Activated T-cell treated with anti-CD3 and anti-CD28 coated beads for 1 hour (primary cell): ENCODE data around the gene FUNDC2.
"Not testable (repeated sequence)": the region's sequence is repeated elsewhere in the genome, so short reads cannot be mapped to it uniquely, and the experiment has no call there.

Experiments used
- DNase-seq: peaks from one replicate; pipeline ENCODE4 v3.0.0-alpha.2; 2020; ENCODE audit warnings: low read depth

The FUNDC2 gene, protein sequence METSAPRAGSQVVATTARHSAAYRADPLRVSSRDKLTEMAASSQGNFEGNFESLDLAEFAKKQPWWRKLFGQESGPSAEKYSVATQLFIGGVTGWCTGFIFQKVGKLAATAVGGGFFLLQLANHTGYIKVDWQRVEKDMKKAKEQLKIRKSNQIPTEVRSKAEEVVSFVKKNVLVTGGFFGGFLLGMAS

DNA sequence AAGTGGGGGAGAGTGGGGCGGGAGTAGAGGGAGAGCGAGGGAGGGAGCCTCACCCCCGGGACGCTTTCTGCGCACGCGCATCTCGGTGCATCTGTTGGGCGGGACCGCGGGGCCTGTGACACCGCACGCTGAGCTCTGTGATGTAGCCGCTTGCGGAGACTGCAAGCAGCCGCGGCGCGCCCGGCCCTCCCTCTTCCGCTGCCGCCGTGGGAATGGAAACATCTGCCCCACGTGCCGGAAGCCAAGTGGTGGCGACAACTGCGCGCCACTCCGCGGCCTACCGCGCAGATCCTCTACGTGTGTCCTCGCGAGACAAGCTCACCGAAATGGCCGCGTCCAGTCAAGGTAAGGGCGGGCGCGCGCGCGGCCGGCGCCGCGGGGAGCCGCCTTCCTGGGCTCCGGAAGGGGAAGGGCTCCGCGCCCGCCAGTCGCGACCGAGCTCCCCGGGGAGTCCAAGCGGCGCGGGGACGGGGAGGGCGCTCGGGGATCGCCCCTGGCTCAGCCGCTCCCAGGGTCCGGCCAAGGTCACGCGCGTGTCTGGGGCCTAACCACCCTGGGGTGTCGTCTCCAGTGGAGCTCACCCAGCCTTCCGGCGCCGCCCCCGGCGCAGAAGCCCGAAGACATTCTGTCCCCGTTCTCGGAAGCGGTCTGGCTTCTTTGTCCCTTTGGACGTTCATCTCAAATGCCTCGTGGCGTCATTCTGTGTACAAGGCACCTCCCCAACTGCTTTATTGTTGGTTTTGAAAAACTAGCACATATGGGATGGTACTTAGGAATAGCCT, at the start of gene FUNDC2:
Gene FUNDC2 (plus strand): TSS at position 118 of the 782 bp plus-strand sequence. CDS start 95 bp downstream, at position 213.
- peak; percentile 87 for DNase-seq

DNA sequence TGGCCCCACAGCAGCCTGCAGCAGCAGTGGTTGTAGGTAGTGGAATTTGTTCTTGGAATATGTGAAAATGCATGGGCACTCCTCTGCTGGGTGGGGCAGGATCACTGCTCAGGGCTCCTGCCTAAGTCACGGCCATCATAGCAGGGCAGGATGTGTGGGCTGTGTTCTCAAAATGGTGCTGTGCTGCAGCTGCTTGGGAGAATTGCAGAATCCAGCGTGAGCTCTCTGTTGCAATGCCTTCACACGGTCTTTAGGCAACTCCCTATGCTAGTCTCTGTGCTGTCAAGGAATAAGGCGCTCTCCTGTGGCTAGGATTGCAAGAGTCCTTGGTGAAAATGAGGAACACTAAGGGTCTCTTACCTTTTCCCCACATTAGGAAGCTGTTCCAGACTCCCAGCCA, 47.0 kb upstream of the FUNDC2 start:
- DNase-seq: no peak

DNA sequence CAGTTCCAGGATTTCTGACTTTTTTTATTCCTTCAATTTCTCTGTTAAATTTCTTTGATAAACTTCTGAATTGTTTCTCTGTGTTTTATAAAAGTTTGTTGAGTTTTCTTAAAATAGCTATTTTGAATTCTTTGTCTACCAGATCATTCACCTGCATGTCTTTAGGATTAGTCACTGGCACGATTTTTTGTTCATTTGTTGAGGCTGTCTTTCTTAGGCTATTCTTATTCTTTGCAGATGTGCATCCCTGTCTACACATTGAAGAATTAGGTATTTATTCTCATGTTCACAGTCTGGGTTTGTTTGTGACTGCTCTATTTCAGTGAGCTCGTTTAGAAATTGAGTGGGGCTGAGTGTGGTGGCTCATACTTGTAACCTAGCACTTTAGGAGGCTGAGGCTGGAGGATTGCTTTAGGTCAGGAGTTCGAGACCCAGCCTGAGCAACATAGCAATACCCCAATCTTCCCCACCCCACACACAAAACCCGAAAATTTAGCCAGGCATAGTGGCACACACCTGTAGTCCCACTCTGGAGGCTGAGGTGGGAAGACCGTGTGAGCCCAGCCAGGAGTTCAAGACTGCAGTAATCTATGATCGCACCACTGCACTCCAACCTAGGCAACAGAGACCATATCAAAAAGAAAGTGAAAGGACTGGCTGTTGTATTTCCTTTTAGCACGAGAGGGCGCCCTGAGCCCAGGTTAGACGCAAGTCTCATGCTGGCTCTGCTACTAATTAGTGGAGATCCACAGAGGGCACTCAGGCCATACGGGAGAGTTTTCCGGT, 46.1 kb upstream of the FUNDC2 start:
- peak; percentile 60 for DNase-seq

DNA sequence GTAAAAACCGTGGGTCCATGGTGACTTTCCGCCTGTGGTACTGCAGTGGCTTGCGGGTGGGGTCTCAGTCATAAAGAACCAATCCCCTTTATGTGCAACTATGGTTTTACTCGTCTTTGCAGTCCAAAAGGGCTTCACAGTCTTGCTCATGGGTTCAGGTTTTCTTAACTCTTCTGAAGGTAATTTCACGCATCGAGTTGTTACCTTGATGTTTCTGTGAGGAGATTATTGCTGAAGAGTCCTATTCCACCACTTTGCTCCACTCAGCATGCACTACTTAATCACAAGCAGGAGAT, 45.6 kb upstream of the FUNDC2 start:
- no peak for DNase-seq

DNA sequence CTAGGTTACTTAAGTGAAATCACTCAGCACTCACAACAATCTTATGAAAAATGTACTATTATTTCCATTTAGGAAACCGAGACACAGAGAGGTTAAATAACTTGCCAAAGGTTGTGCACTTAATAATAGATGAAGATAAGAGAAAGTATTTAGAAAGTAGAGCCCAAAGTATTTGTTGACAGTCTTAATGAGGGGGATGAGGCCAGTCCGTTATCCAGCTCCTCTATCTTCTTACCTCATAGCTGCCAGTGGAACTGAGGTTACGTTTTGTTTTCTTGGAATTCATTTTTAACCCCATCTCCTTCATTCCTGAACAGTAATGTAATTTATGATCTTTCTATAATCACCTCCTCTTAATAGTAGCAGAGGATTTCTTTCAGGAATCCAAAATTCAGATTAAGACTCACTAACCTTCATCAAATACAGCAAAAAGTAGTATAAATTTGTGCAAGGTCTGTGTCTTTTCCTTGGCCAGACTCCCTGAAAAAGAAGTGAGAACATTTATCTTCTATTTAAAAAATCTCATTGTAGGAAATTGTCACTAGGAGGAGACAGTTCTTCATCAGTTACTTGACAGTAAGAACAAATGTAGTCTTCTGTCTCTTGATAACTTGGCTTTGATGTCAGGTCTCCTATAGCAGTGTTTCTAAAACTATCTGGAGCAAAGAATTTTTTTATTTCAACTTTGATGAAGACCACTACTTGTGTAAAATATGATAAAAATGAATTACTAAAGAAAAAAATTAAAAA, 39.6 kb upstream of the FUNDC2 start:
- no peak for DNase-seq

DNA sequence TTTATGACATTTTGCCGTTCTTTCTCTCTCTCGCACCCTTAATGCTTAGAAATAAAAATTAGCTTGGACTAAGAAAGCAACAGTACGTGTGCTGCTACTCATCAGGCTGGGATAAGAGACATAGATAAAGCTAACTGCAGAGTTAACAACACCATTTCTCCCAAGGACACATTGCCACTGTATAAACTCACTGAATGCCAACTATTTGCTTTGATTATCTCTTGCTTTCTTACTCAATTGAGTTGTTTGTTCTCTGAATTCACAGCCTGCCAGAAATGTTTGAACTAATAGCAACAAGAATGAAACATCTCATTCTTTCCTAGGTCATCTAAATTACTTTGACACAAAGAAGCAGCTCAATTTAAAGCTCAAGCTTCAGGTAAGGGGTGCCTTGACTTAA, 38.7 kb upstream of the FUNDC2 start:
- DNase-seq: no peak

DNA sequence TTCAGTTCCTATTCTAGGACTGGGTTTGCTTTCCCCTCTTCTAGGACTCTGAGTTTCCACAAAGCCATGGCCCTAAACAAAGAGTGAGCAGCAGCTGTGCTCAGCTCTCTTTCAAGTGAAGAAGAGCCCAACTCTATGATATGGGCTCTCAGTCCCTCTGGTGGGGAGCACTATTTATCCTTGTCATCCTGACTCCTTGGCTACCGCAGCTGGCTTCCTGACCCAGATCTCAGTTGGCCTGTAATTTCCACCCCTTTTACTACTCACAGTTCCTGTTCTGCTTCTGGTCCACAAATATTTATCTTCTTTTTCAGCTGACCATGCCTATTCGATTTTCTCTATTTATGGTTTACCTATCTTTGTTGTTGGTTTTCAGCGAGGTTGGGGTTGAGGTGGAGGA, 37.9 kb upstream of the FUNDC2 start:
- DNase-seq: no peak

DNA sequence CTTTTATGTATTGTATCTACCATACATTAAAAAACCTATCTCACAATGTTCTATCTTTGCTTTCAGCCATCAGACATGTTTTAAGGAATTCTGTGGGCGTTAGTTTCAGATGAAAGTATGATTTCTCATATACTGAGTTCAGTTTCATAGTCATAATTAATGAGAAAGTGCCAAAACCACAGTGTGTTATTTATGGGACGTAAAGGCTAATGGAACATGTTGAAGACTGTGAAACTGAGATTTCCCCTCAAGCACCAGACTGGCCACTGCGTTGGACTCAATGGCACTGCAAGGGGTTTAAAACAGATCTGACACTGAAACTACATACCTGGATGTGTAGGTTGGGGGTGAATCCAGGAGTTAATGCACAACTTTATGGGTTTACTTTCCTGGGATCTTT, 36.1 kb upstream of the FUNDC2 start:
- no peak for DNase-seq

DNA sequence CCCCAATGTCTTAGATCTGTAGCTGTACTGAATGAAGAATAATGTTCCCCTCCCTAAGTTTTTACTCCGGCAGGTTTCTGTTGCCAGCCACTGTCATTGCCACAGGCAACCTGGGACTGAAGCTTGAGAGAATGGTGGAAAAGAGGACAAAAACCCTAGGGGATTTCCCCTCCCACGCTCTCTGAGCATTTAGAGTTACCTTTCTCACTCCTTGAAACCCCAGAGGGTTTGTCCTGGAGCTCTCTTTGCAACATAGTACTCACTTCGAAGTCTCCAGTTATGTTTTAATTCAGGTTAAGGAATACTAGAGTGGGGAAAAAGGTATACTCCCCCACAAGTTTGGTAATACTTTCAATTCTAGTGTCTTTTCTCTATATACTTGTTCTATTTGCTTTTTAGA, 35.6 kb upstream of the FUNDC2 start:
- no peak for DNase-seq

DNA sequence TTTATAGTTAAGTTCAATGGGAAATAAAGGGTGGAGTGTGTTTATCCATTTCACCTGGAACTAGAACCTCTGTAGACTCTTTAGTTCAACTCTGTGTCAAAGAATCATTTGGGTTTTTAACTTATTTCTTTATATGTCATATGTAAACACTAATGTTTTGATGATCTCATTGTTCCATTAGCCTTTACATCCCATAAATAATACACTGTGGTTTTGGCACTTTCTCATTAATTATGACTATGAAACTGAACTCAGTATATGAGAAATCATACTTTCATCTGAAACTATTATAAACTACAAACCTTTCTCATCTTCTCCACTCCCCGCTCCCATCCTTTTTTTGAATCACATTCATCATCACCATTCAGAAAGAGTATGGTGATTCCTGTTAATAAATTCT, 35.2 kb upstream of the FUNDC2 start:
- no peak for DNase-seq

DNA sequence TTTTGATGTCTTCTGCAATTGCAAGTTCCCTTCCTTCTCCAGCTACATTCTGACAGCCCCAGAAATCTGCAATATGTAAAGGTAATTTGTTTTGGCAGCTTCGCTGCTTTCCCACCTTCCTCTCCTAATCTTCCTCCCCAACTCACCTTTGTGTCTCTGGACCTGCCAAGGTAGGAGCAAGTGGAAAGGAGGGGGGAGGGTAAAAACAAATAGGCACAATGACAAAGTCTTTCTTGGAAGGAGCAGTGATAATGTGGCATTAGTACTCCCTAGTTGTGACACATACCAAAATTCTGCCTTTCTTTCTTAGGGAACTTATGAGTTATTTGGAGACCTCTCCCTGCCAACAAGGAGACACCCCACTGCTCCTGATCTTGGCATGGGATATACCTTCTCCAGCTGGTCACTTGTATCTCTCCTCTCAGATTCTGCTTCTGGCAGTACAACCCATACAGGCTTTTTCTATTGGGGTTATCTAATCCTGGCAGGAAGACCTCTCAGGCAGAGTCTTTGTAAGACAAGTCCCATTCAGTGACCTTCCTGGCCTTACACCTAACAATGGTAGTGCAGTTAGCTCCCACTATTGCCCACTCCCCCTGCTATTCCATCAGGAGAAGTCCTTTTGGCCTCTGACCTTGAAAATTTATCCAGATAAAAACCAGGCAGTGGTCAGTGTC, 28.3 kb upstream of the FUNDC2 start:
- DNase-seq: no peak

DNA sequence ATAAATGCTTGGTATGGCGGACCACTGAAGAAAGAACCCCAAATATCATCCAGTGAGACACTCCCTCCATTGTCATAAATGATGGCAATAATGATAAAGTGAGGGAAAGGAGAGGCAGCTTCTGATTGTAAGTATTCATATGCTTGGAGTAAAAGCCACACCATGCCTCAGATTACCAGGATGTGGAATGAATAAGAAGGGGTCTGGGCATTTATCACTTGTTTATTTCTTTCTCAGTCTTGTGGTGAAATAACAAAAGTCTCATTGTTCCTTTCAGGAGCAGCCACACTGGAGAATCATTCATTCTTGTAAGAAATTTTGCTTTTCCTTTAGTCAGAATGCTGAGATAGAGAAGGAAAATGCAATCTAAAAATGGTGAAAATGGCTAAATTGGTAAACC, 25.8 kb upstream of the FUNDC2 start:
- DNase-seq: no peak

DNA sequence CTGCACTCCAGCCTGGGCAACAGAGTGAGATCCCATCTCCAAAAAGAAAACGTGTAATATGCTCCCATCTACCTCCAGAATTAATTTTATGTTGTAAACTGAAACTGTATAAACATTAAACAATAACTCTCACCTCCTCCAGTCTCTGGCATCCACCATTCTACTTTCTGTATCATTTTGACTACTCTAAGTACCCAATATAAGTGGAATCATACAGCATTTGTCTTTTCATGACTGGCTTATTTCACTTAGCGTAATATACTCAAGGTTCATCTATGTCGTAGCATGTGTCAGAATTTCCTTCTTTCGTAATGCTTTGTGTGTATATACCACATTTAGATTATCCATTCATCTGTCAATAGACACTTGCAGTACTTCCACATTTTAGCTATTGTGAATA, 24.8 kb upstream of the FUNDC2 start:
- no peak for DNase-seq

DNA sequence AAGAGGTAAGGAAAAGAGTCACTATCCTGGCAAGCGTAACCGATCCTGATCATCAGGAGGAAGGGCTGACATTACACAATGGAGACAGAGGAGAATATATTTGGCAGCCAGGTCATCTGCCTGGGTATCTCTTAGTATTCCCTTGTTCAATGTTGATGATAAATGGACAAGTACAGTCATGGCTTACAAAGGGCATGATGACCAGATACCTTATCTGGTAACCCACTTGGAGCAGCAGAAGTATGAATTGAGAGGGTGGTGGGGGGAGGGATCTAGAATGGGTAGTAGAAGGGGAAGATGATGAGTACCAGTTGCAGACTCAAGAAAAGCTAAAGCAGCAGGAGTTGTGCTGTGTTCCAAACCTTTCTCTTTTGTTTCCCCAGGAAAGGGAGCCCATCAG, 21.5 kb upstream of the FUNDC2 start:
- DNase-seq: no peak

DNA sequence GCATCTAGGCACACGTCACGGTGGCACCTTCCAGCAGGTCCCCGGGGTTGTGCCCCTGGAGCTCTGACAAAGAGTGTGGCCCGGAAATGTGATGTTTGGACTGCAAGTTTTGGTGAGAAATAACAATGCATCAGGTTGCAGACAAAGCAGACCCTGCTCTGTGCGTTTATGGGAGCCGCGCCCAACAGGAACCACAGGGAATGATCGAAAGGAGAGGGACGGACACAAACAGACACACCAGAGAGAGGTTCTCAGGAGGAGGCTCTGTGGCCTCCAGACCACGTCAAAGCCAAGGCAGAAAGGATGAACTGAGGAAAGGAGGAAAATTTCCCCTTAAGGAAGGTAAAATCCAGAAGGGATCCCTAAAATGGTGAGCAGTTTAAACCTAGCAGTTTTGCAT, 20.3 kb upstream of the FUNDC2 start:
- not testable (repeated sequence) for DNase-seq

DNA sequence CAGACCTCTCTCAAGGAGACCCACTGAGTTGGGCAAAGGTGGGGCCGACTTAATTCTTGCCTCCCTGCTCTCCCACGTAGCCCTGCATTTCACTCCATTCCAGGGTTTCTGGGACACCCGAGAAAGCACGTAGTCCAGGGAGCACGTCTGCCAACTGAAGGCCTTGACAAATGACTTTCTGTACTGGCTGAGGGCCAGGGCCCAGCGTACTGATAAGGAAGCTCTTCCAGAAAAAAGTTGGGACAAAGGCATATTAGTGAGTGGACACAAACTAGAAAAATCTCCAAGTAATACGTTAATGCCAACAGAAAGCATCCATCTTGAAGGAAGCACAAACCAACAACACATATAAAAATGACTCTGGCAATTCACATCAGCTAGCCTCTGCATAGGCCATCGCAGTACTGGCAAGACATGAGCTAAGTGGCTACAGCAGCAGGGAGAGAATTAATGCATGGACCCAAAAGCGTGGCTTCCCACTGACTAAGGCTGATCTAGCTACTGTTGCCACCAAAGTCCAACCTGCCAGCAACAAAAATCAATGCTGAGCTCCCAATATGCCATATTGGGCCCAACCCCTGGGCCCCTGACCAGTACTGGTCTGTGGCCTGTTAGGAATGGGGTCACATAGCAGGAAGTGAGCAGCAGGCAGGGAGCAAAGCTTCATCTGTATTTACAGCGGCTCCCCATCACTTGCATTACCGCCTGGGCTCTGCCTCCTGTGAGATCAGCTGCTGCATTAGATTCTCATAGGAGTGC, 19.6 kb upstream of the FUNDC2 start:
- DNase-seq: not testable (repeated sequence)

DNA sequence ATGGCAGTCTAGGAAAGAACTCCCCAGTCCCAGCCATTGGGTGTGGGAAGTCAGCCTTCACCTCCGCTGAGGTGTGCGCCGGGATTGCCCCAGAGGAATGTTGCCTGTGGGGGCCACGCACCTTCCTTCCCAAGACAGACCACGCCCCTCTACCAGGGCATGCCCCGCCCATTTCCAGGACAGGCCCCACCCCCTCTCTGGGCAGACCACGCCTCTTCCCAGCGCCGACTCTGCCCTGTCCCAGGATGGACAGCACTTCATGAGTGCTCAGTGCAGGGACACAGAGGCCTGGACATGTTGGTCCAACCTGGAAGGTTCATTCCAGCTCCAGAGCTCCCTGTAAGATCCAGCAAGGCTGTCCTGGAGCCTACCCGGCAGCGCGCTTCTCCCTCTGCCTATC, 18.1 kb upstream of the FUNDC2 start:
- not testable (repeated sequence) for DNase-seq

DNA sequence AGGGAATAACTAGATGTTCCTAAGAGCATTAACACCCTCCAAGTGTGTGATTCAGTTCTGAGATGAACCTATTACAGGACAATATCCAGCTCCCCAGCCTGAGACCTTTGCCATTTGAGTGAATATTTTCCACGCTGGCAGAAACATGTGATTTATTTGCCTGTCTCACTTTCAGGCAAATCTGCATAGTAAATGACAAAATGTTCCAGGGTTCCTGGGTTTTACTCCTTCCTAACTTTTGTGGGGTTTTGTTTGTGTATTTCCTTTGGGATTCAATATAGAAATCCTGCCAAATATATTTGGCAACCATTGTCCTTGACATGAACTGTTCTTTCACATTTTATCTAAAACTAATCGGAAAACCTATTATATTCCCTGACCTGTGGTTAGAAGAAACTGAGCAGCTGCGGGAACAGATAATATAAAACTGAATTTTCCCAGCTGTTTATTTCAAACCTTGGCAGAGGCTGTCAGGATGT, 16.6 kb upstream of the FUNDC2 start:
- DNase-seq: no peak

DNA sequence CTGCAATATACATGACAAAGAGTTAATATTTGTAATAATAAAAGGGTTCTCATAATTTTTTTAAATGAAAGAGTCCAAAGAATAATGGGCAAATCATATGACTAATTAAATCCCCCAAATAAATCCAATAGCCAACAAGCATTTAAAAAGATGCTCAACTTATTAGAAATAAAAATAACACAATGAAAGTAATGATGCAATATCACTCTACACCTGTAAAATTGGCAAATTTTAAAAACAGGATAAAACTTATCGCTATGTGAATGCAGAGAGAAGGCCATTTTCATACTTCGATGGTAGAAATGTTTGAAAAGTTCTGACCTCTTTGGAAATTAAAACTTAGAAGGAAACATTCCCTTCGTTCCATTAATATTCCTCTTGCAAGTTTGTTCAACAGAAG, 6.1 kb upstream of the FUNDC2 start:
- DNase-seq: no peak

DNA sequence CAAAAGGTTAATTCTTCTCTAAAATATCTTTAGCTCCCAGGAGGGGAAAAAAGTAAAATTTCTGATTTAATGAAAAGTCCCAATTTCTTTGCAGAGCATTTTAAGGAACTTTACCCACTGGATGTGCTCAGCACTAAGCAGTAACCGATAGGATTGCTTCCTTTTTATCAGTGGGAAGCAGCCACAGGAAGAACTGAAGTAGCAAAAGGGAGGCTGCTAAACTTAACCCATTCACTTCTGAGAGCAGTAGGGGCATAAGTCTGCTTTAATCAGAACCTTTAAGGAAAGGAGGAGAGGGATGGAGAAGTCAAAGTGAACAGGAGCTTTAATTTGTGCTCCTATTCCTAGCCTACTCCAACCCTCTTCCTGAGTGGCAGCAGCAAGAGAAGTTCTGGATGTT, 4.1 kb upstream of the FUNDC2 start, which contains the start of gene F8:
Gene F8 (minus strand): TSS at position 139 of the 400 bp plus-strand sequence. CDS start 171 bp downstream, outside the sequence.
- no peak for DNase-seq
